ENCODE measurements around the gene HLA-DQB1. TPM values are rescaled to one million over a fixed set of nuclear protein-coding genes. Genes with fewer than 3 reads are reported as not detected.
A peak's percentile ranks its signal among the peaks of the same experiment; 100 is the strongest.

HLA-DQB1 gene
- total RNA-seq, 4 donors from 2014 or later, result 0.71 to 5.8 (median 4.8) TPM; not detected in 1

GRCh38 chr6:32610682-32611296, 55.7 kb downstream of the HLA-DQB1 start:
- DNase-seq (ENCODE audit: extremely low spot score), result no peak
- intact Hi-C loops (cut with DNase I), result no loop called here
- no peak overlapping the region for H3K4me3 ChIP-seq
- H3K36me3 ChIP-seq, result no peaks in the 10 kb centered on the region
- 62% methylated on average over 3 of the region's 3 CpGs for whole genome bisulfite sequencing
- TF ChIP-seq POLR2A (IDR thresholded peaks at IDR 0.05; ENCODE audit: low read depth) (no peak), POLR2AphosphoS5 (IDR thresholded peaks at IDR 0.05) (no peak), EP300 (IDR thresholded peaks at IDR 0.05) (no peak)
- TF ChIP-seq, protein P1, sequence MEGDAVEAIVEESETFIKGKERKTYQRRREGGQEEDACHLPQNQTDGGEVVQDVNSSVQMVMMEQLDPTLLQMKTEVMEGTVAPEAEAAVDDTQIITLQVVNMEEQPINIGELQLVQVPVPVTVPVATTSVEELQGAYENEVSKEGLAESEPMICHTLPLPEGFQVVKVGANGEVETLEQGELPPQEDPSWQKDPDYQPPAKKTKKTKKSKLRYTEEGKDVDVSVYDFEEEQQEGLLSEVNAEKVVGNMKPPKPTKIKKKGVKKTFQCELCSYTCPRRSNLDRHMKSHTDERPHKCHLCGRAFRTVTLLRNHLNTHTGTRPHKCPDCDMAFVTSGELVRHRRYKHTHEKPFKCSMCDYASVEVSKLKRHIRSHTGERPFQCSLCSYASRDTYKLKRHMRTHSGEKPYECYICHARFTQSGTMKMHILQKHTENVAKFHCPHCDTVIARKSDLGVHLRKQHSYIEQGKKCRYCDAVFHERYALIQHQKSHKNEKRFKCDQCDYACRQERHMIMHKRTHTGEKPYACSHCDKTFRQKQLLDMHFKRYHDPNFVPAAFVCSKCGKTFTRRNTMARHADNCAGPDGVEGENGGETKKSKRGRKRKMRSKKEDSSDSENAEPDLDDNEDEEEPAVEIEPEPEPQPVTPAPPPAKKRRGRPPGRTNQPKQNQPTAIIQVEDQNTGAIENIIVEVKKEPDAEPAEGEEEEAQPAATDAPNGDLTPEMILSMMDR (IDR thresholded peaks at IDR 0.05), result no peak
- no peak overlapping the region for H3K27ac ChIP-seq (replicated peaks in 1 of 4)
- H3K4me1 ChIP-seq, result no peaks in the 10 kb centered on the region
- no peaks in the 10 kb centered on the region for H3K9me3 ChIP-seq
- no peaks in the 10 kb centered on the region for H3K27me3 ChIP-seq

DNA sequence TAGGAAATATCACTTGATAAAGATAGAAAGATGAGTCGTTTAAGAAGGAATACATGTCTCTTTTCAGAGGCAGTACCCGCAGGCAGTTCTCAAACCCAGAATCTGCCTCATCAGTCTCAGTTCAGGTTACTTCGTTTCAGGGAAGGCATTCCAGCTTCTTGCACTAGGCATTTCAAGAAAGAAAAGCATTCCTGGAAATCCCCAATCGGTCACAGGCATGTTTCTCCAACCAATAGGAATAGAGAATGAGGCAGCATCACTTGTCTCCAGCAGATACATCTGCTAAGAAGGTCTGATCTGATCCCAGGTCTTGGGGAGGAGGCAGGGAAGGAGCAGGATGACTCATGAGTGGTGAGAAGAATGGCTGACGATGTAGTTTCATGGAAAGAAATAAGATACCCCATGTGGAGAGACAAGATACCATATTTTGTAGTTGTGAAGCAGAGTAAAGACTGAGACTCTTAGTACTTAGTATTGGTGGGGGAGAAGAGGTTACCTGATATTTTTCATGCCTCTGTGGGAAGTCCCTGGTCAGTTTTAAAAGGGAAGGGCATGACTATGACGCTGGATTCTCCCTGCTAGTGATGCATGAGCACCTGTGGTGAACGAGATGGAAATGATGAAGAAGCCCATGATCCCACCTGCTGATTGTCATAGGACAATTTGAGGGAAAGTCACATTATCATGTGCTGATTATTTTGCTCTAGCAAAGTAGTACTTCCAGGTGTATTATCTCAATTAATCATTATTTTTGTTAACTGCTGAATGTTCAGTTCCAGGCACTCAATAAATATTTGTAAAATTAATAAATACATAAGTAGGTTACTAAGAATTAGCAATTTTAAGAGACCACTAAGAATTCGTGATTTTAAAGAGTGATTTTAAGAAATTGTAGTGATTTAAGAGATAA, 56.5 kb downstream of the HLA-DQB1 start:
- Histone ChIP-seq H3K36me3 (no peaks in the 10 kb centered on the region), H3K9me3 (no peaks in the 10 kb centered on the region), H3K4me3 (peak overlapping the region in 1 of 4 donors; percentile 37), H3K4me1 (no peaks in the 10 kb centered on the region), H3K27ac (replicated peaks in 1 of 4) (peak overlapping the region in 3 of 4 donors; percentile 38 to 59 (median 54)), H3K27me3 (no peaks in the 10 kb centered on the region)
- WGBS, result 15% methylated on average over 8 of the region's 8 CpGs
- DNase-seq (ENCODE audit: extremely low spot score), result peak; percentile 94
- intact Hi-C loops (cut with DNase I), result no loop called here
- TF ChIP-seq POLR2AphosphoS5 (IDR thresholded peaks at IDR 0.05), result peak in 1 of 2 donors; percentile 45
- no peak for TF ChIP-seq POLR2A (IDR thresholded peaks at IDR 0.05; ENCODE audit: low read depth)
- no peak for TF ChIP-seq EP300 (IDR thresholded peaks at IDR 0.05)
- TF ChIP-seq, protein P1 (IDR thresholded peaks at IDR 0.05), result no peak

Other genes with a start within 250 kb of the HLA-DQB1 start
- gene HLA-DRA, start 226.8 kb downstream of the HLA-DQB1 start, total RNA-seq, result 100 to 1,000 TPM in 3 of 4 donors, 10 to 100 TPM in 1; 93.9 to 223 (median 113) TPM
- 10 to 100 TPM in 2 of 4 donors, under 1 TPM in 2; 0.83 to 71.0 (median 7.2) TPM for gene HLA-DRB5, start 136.4 kb downstream of the HLA-DQB1 start, total RNA-seq
- 10 to 100 TPM; 28.2 to 93.2 (median 49.1) TPM for gene HLA-DRB1, start 76.8 kb downstream of the HLA-DQB1 start, total RNA-seq
- gene HLA-DQA1, start 29.3 kb downstream of the HLA-DQB1 start, total RNA-seq, result 1 to 10 TPM in 3 of 4 donors, under 1 TPM in 1; 0.97 to 8.4 (median 5.1) TPM
- gene HLA-DQA2, start 74.7 kb upstream of the HLA-DQB1 start, total RNA-seq, result 1 to 10 TPM in 1 of 4 donors, under 1 TPM in 2, not detected in 1; 0.40 to 3.2 (median 0.42) TPM
- 1 to 10 TPM in 2 of 4 donors, under 1 TPM in 2; 0.33 to 1.7 (median 0.86) TPM for gene HLA-DQB2, start 96.9 kb upstream of the HLA-DQB1 start, total RNA-seq
- gene HLA-DOB, start 150.3 kb upstream of the HLA-DQB1 start, total RNA-seq, result under 1 TPM in 3 of 4 donors, not detected in 1; 0.19 to 0.33 (median 0.29) TPM
- 10 to 100 TPM in 3 of 4 donors, 1 to 10 TPM in 1; 8.6 to 16.3 (median 13.4) TPM for gene TAP2, start 172.1 kb upstream of the HLA-DQB1 start, total RNA-seq
- 10 to 100 TPM; 25.7 to 38.4 (median 32.4) TPM for gene PSMB8, start 177.4 kb upstream of the HLA-DQB1 start, total RNA-seq
- 10 to 100 TPM; 28.7 to 45.7 (median 34.8) TPM for gene TAP1, start 187.0 kb upstream of the HLA-DQB1 start, total RNA-seq
- 10 to 100 TPM in 3 of 4 donors, 1 to 10 TPM in 1; 9.1 to 26.2 (median 20.5) TPM for gene PSMB9, start 187.5 kb upstream of the HLA-DQB1 start, total RNA-seq

Measured in esophagus muscularis mucosa (tissue), 4 donors.